Umbilical cord (tissue), 2 donors: ENCODE data around the gene PSMC5. TPM values are rescaled to one million over a fixed set of nuclear protein-coding genes. Genes with fewer than 3 reads are reported as not detected.
"Not testable (repeated sequence)": the region's sequence is repeated elsewhere in the genome, so short reads cannot be mapped to it uniquely, and the experiment has no call there.

Experiments used
- DNase-seq: peaks from one replicate; pipeline ENCODE4 v3.0.0-alpha.2; 2015; ENCODE audit warnings: low spot score
- total RNA-seq: library from RNA; depleted of rRNA; stranded (reverse); fragments of >200 nt; gene quantifications from one replicate; pipeline ENCODE4 v1.2.3, GENCODE V29; 2014; ENCODE audit warnings: low replicate concordance; ENCODE audit not compliant: insufficient read depth

Gene PSMC5
- 42.1 TPM for total RNA-seq

GRCh38 chr17:63827002-63827800 lies at the start of gene PSMC5, which contains the start of gene FTSJ3:
Gene PSMC5 (plus strand): TSS chr17:63827431. CDS start chr17:63827491, 60 bp downstream.
Gene FTSJ3 (minus strand): TSS chr17:63827663. CDS start chr17:63826902, 761 bp downstream.
- peak; percentile 99 for DNase-seq

- DNase-seq = no peak
Measured at GRCh38 chr17:63780507-63780906, 46.7 kb upstream of the PSMC5 start.

GRCh38 chr17:63780928-63781327 lies 46.3 kb upstream of the PSMC5 start:
- DNase-seq = no peak

GRCh38 chr17:63783522-63783921 lies 43.7 kb upstream of the PSMC5 start:
- no peak for DNase-seq

GRCh38 chr17:63785556-63785955 lies 41.7 kb upstream of the PSMC5 start:
- DNase-seq = no peak

GRCh38 chr17:63786117-63786516 lies 41.1 kb upstream of the PSMC5 start:
- DNase-seq = no peak

GRCh38 chr17:63786971-63787711 lies 40.1 kb upstream of the PSMC5 start:
- DNase-seq = no peak

- no peak for DNase-seq
Measured at GRCh38 chr17:63790057-63790456, 37.2 kb upstream of the PSMC5 start.

- DNase-seq = no peak
Measured at GRCh38 chr17:63792055-63792729, 35.0 kb upstream of the PSMC5 start.

- DNase-seq = not testable (repeated sequence)
Measured at GRCh38 chr17:63796375-63796774, 30.9 kb upstream of the PSMC5 start.

GRCh38 chr17:63798572-63799106 lies 28.6 kb upstream of the PSMC5 start:
- DNase-seq = no peak

GRCh38 chr17:63800783-63801182 lies 26.4 kb upstream of the PSMC5 start:
- DNase-seq = no peak

GRCh38 chr17:63804328-63804727 lies 22.9 kb upstream of the PSMC5 start:
- no peak for DNase-seq

GRCh38 chr17:63805591-63805990 lies 21.6 kb upstream of the PSMC5 start:
- no peak for DNase-seq

GRCh38 chr17:63809970-63810369 lies 17.3 kb upstream of the PSMC5 start:
- DNase-seq = no peak

- no peak for DNase-seq
Measured at GRCh38 chr17:63816123-63816522, 11.1 kb upstream of the PSMC5 start.

GRCh38 chr17:63816669-63817068 lies 10.6 kb upstream of the PSMC5 start:
- DNase-seq = no peak

GRCh38 chr17:63817736-63818385 lies 9.4 kb upstream of the PSMC5 start:
- DNase-seq = no peak

- DNase-seq = no peak
Measured at GRCh38 chr17:63819131-63819530, 8.1 kb upstream of the PSMC5 start.

- DNase-seq = no peak
Measured at GRCh38 chr17:63819585-63820537, 7.4 kb upstream of the PSMC5 start.
